NCI-H226 (cell line): ENCODE data around the gene DNAH17.

Source experiments
- DNase-seq: peaks from one replicate; pipeline ENCODE4 v3.0.0-alpha.2; 2015

Gene DNAH17

DNA sequence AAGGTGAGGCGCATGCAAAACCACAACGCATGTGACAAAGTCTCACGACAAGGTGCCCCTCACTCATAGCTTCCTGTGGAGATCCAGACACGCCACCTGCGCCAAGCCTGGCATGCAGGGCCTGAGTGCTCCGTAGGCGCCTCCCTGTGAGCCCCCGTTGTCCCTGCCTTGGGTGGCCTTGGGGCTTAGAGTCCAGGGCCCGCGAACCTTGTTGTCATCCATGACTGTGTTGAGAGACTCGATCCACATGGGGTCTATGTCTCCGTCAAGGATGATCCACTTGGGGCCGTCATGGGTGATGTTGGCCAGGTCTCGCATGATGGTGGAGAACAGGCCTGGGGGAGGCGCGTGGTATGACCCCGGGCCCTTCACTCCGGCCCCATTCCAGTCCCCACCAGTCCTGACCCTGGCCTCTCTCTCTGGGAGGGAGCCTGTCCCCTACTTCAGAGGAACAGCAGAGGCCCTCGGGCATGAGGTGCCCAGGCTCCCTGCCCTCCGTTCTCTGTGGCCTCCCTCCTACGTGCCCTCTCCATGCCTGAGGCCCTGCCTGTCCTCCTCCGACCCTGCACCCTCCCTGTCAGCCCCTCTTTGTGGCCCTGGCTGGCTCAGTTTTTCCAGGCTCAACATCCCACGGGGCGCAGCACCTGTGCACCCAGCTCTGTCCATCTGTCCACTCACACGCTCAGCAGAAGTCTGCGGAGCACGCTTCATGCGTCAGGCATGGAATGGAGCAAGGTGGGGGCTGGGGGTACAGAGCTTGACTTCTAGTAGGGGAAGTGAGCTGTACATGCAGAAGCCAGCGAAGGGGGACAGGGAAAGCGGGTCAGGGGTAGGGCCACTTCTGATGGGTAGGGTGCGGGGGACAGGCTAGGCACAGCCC is 85.7 kb downstream of the DNAH17 start:
- DNase-seq: no peak

DNA sequence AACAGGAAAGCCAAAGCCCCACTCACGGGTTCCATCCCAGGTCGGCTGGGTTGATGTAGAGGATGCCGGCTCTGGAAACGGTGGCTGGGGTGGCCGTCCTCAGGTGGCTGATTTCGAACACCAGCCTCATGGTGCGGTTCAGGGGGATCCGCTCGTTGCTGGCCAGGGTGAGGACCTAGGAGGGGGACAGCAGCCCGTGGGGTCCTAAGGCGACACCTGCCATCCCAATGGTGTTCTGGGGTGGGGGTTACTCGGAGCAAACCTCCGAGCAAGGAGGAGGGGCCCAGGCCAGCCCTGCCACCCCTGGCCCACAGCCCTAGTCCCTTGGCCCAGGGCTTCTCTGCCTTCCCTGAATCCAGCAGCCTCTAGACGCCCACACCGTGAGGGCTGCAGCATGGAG is 86.5 kb downstream of the DNAH17 start:
- no peak for DNase-seq

DNA sequence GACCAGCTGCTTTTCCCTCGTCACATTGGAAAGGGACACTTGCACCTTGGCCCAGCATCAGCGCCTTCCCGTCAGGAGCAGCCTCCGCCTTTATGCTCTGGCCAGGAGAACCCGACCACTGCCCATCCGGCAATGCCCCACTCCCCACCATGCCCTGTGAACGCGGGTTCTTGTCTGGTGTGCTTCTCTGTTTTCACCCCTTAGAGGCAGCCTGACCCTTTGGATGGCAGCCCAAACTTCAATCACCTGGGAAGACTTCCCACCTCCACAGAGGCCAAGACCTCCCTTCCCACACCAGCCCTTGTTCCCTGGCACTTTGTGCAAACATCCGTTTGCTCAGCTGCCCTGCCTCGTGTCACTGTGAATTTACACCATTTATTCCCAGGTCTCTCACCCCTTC is 87.0 kb downstream of the DNAH17 start:
- DNase-seq: no peak

DNA sequence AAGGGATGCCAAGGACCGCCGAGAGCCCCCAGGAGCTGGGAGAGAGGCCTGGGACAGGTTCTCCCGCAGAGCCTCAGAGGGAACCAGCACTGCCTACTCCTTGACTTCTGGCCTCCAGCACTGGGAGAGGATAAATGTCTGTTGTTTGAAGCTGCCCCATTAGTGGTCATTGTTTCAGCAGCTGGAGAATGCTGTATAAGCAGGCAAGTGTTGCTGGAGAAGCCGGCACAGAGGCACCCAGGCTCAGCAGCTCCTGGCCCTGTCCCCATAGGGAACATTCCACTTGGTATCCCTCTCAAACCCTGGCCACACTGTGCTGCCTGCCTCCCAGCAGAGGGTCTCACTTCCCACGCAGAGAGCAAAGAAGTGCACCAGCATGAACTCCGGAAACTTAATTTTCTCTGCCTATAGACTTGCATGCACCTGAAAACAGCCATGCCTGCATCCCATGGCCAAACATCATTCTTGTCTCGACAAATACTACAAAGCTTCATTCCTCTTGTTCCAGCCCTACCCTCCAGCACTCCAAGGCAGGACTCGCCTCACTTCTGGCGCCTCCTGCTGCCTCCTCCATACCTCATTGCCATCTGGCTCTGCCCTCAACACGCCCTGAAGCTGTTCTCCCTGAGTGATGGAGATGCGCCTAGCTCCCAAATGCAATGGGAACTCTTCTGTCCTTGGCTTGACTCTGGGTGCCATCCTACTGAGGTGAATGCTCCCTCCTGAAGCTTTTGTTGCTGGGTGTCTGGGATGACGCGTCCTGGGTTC is 88.1 kb downstream of the DNAH17 start:
- DNase-seq: no peak

DNA sequence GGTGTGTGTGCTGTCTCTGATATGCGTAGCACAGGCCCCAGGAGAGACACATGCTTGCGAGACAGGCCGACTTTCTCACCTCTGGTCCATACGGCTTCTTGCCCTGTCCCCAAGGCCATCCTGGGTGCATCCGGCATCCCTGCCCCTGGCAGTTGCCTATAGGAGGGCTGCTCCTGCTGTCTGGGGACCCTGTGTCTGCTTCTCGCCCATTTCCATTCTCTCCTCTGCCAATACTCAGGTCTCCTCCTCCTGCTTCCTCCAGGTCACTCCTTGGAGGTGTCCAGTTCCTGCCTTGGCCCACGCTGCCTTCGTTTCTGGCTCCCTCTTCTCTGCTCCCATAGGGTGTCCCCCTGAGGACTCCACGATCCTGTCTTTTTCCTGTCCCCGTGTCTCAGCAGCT is 89.0 kb downstream of the DNAH17 start:
- no peak for DNase-seq

DNA sequence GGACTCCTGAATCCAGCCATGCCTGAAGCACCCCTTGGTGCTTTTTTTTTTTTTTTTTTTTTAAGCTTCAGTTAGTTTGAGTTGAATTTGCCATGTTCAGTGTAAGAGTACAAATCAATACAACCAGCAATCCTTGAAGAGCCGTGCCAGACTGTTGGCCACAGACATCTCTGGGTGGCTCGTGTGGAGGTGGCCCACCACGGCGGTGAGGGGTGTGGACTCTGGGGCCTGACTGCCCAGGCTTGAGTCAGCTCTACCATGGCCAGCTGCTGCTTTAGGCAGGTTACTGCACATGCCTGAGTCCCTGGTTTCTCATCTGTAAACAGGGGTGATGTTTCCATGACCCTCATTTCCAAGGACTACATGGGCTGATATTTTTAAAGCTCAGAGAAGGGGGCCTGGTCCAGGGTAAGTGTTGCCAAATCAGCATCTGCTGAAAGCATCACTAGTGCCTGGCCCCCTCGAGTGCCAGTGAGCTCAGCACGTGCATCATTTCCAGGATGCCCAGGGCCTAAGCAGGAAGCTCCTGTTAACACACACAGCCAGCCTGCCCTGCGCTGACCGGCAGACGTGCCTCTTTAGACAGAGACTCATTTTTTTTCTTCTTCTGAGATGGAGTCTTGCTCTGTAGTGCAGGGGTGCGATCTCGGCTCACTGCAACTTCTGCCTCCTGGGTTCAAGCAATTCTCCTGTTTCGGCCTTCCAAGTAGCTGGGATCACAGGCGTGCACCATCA is 90.1 kb downstream of the DNAH17 start:
- DNase-seq: no peak

DNA sequence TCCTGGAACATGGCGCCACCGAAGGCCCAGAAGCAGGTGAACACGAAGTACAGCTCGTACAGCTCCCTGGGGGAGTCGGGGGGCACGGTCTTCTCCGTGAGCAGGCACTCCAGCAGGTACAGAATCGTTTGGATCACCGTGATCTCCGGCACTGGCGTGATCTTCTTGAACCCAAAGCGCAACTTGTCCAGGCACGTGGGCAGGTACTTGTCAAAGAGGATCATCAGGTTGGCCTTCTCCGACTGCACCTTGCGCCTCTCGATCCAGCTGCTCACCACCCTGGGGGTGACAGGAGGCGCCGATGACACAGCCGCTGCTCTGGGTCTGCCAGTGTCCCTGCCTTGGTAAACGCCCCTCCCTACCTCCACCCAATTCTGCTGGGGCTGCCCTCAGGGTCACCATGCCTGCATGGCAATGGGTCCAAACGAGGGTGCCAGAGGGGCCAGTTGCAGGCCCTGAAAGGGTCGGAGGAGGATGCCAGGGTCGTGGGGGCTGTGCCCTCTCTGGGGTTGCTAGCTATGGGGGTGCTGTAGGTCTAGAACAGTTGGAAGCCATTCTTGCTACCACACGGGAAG is 90.9 kb downstream of the DNAH17 start:
- DNase-seq: no peak

DNA sequence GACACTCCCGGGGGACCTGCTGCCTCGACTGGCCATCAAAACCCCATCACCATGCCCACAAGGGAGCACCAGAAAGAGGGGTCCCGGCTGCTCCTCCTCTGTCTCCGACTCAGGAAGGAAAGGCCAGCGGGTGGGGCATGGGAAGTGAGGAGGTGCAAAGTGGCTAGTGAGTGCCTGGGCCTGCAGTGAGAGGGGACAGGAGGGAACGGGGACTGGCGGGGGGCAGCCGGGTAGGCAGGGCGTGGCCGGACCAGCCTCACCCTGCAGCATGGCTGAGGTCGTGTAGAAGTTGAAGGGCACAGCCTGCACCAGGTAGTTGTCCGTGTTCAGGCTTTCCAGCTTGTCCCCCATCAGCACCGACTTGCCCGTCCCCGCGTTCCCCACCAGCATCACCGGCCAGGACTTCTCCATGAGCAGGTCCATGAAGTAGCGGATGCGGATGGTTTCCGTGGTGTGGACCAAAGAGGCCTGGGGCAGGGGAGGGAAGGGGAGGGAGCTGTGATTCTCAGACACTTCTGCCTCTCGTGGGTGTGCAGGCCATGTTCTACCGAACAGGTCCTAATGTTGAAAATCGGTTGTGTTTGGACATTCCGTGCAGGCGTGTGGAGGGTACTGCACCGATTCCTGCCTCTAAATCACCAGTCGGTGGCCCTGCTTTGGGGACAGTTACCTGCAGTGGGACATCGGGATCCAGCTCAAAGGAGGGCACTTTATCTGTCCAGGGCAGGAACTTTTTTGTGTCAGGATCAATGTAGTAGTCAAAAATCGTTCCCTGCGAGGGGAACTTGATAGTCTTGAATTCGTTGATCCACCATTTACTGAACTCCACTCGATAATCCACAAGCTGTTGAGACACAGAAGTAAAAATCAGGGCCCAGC is 91.7 kb downstream of the DNAH17 start:
- DNase-seq: no peak

DNA sequence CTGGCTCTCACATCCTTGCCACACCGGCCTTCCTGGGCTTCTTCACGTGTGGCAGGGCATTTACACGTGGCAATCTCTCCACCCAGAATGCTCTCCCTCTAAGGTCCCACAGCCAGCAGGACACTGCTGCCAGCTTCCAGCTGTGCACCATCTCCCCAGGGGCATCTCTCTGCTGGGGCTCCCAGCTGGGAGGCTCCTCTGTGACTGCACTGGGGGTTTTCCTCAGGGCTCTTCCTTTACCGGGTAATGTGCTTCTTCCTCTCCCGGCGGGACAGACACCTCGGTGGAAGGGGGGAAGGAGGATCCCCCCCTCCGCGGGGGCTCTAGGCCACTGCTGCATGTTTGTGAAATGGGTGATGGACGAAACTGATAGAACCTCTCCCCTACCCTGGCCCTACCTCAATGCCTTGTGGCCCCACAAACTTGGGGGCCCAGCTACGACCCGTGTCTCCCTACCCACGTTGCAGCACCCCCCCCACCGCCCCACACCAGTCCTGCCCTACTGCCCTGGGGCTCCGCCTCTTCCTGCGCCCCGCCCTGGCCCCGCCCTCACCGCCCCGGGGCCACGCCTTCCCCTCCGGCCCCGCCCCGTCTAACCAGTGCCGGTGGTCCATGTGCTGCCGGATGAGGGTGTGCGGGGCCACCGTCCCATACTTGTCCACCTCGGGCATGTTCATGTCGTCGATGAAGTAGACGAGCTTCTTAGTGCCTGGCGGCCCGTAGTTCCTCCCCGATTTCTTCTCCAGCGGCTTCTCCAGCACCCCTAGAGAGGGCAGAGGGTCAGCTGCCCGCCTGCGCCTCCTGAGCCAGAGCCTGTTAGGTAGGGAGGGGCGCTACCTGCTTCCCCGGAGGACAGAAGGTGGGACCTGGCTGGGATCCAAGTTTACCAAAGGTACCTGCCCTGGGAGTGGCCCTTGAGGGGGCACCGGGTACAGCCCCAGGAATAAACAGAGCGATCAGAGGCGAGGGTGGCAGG is 92.6 kb downstream of the DNAH17 start:
- no peak for DNase-seq

DNA sequence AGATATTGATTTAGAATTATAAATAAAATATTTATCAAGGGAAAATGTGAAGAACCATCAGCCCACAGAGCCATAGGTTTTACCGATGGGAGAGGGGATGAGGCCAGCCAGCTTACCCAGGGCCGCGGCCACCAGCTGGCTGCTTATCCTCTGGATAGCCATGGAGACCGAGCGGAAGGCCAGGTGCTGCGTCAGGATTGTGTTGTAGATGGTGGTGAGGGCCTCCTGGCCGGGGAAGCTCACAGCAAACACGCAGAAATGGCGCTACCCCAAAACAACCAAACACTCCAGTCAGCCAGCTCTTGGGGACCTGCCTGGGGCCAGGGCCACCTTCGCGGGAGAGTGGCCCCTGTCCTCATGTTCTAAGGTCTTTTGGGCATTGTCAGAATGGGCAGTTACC is 97.8 kb downstream of the DNAH17 start:
- no peak for DNase-seq

DNA sequence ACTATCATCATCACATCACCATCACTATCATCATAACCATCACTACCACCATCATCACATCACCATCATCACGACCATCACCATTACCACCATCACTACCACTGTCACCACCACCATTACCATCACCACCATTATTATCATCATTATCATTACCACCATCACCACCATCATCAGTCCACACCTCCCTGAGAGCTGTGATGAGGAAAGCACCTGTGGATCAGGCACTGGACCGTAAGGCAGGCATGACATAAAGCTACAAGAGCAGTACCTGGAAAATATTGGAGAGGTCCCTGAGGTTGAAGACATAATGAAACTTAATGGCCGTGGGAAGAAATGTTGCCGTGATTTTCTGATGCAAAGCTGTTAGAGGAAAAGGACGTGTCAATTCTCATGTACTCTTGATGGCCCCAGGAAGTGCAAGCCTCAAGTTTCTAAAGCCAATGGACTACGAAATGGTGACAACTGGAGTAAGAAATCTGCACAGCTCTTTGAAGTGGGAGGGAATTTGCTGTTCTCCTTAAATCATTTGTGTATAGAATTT is 98.4 kb downstream of the DNAH17 start:
- no peak for DNase-seq

DNA sequence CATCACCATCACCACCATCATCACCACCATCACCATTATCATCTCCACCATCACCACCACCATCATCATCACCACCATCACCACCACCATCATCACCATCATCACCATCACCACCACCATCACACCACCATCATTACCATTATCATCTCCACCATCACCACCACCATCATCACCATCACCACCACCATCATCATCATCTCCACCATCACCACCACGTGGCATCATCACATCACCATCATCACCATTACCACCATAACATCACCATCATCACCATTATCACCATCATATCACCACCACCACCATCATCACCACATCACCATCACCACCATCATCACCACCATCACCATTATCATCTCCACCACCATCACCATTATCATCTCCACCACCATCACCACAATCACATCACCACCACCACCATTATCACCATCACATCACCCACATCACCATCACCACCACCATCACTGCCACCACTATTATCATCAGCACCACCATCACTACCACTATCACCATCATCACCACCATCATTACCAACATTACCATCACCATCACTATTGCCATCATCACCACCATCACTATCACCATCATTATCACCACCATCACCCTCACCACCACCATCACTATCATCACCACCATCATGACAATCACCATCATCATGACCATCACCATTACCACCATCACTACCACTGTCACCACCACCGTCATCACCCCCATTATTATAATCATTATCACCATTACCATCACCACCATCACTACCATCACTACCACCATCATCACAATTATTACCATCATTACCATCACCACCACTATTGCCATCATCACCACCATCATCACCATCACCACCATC is 99.1 kb downstream of the DNAH17 start:
- no peak for DNase-seq

DNA sequence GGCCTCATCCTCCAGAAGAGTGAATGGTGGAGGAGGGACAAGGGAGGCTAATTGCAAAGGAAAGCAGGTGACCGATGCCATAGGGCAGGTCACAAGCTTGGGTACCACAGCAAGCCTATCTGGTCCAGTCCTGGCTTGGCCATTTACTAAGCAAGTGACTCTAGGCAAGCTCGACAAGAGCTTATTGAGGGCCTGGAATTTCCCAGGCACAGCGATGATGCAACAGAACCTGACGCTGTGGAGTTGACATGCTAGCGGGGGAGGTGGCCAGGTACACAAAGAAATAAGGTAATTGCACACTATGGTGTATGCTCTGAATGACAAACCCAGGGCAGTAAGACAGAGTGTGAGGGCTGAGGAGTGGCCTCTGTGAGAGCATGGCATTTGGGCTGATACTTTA is 100.2 kb downstream of the DNAH17 start:
- no peak for DNase-seq

DNA sequence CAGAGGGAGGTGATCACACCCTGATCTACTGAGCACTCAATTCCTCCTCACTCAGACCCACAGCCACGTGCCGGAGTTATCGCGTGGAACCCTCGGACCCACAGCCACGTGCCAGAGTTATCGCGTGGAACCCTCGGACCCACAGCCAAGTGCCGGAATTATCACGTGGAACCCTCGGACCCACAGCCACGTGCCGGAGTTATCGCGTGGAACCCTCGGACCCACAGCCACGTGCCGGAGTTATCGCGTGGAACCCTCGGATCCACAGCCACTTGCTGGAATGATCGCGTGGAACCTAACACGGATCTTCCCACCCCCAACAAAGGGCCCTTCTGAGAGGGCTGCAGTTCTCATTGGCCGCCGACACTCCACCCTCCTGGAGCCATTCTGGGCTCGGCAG is 101.0 kb downstream of the DNAH17 start:
- no peak for DNase-seq

DNA sequence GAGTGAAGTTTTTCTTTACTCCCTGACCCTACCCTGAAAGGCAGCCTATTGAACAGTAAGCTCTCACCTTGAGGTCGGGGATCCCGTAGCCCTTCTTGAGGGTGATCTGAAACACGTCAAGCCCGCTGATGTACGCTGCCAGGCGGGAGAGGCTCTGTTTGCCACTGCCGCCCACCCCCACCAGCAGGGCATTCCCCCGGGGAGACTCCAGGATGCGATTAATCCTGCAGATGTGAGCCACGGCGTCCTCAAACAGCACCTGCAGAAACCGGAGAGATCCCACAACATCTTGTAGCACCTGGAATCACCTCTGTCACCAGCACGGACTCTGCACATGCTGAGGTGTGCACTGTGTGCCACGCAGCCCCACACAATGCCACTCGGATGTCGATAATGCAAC is 102.0 kb downstream of the DNAH17 start:
- DNase-seq: no peak

DNA sequence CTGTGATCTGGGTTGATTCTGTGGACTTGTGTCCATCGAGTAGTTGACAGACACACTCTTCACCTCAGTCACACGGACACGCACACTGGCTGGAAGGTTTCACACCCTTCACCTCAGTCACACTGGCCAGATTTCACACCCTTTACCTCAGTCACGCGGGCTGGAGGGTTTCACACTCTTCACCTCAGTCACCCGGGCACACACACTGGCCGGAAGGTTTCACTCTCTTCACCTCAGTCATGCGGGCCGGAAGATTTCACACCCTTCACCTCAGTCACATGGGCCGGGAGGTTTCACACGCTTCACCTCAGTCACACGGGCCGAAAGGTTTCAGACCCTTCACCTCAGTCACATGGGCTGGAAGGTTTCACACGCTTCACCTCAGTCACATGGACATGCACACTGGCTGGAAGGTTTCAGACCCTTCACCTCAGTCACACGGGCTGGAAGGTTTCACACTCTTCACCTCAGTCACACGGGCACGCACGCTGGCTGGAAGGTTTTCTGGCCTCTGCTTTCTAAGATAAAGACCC is 102.5 kb downstream of the DNAH17 start:
- no peak for DNase-seq

DNA sequence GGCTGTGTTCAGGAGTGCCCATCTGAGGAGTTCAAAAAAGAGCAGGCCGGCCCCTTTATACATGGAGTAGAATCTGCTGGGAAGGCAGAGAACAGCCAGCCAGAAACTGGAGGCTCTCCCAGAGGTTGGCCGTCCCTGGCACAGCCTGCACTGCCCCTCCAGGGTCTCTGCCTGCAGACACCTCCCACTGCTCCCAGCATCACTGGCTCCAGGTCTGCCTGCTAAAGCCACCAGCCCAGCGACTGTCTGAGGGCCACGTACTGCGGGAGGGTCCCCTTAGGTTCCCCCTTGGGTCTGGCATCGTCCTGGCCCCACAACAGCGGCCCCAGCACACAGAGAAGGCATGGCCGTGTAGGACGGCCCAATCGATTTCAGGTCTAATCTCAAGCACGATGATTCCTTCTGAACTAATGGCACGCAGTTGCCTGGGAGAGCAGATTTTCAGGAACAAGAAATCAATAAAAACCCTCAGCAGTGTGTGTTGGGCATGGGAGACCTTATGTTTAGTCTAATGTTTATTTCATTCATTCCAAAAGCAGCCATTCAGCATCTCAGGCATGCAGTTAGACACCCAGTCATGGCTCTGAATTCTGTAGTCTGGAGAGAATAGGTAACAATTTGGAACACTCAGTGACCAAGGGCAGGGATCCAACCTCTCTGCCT is 103.1 kb downstream of the DNAH17 start:
- no peak for DNase-seq

DNA sequence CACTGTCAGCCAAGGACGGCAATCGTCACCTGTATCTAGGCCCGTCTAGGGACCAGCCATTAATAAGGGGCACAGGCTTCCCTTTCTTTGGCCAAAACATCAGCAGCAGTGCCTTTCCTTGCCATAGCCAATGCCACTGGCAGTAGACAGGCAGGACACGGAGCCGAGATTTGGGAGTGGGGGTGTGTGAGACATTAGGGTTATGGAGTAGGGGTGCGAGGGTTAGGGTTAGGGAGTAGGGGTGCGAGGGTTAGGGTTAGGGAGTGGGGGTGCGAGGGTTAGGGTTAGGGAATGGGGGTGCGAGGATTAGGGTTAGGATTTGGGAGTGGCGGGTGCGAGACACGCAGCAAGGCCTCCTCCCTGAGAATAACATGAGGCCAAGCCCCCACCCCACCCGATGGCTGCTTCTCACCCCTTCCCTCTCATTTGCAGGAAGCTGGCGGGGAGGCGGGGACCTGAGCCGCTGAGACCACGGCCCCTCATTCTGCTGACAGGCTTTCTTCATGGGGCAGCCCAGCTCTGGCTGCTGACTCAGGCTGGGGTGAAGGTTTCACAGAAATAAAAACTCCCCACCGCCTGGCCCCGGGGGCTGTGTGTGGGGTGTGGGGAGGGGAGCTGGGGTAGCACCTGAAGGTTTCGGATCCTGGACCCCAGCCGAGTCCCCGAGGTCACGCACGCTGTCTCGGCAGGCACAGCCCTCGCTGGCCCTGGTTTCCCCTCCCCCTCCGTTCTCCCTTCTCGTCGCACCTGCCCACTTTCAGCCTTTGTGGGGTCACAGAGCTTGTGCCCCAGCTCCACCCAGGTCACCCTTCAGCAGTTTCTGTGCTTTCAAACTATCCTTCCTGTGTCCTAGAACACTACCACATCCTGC is 104.9 kb downstream of the DNAH17 start:
- no peak for DNase-seq
